IPS-20b (cell line): ENCODE results near the gene NKD2.
"Not testable (repeated sequence)": the region's sequence is repeated elsewhere in the genome, so short reads cannot be mapped to it uniquely, and the experiment has no call there.

Experiments used
- H3K27ac ChIP-seq: one replicate; pipeline ENCODE4 v1.5.1; 2013; ENCODE audit warnings: low read length
- H3K27me3 ChIP-seq: 2 replicates; pipeline ENCODE4 v1.6.1; 2013; ENCODE audit warnings: mild to moderate bottlenecking, low read length, inconsistent platforms; ENCODE audit not compliant: insufficient read depth
- H3K36me3 ChIP-seq: 2 replicates; pipeline ENCODE4 v1.6.1; 2013; ENCODE audit warnings: low read depth, mild to moderate bottlenecking, inconsistent platforms, low read length, moderate library complexity; ENCODE audit not compliant: insufficient read depth
- H3K4me1 ChIP-seq: 2 replicates; pipeline ENCODE4 v1.6.1; 2013; ENCODE audit warnings: mild to moderate bottlenecking, control low read depth, inconsistent platforms, low read length, moderate library complexity; ENCODE audit not compliant: insufficient read depth
- H3K4me3 ChIP-seq: 2 replicates; pipeline ENCODE4 v1.5.1; 2013; ENCODE audit warnings: mild to moderate bottlenecking, low read length, inconsistent platforms
- H3K9ac ChIP-seq: 2 replicates; pipeline ENCODE4 v1.6.1; 2013; ENCODE audit warnings: low read depth, mild to moderate bottlenecking, inconsistent platforms, low read length, moderate library complexity
- H3K9me3 ChIP-seq: 2 replicates; pipeline ENCODE4 v1.6.1; 2013; ENCODE audit warnings: mild to moderate bottlenecking, low read depth, low read length, inconsistent platforms; ENCODE audit not compliant: insufficient read depth

The NKD2 gene

GRCh38 chr5:1017691-1018455, 9.3 kb downstream of the NKD2 start:
- Histone ChIP-seq H3K36me3 (no peaks in the 10 kb centered on the region), H3K4me3 (no peak overlapping the region), H3K9me3 (no peaks in the 10 kb centered on the region), H3K9ac (no peak overlapping the region), H3K4me1 (no peaks in the 10 kb centered on the region), H3K27ac (no peak overlapping the region), H3K27me3 (no peaks in the 10 kb centered on the region)

- no peaks in the 10 kb centered on the region for H3K36me3 ChIP-seq
- H3K27ac ChIP-seq = no peak overlapping the region
- H3K9me3 ChIP-seq = no peaks in the 10 kb centered on the region
- H3K9ac ChIP-seq = no peak overlapping the region
- H3K4me3 ChIP-seq = no peak overlapping the region
- no peaks in the 10 kb centered on the region for H3K27me3 ChIP-seq
- H3K4me1 ChIP-seq = no peaks in the 10 kb centered on the region
These were observed 10.0 kb downstream of the NKD2 start for GRCh38 chr5:1018596-1018995.

GRCh38 chr5:1019001-1019905, 10.7 kb downstream of the NKD2 start:
- no peak overlapping the region for H3K27ac ChIP-seq
- no peaks in the 10 kb centered on the region for H3K36me3 ChIP-seq
- H3K27me3 ChIP-seq = no peaks in the 10 kb centered on the region
- H3K4me1 ChIP-seq = no peaks in the 10 kb centered on the region
- H3K9me3 ChIP-seq = no peaks in the 10 kb centered on the region
- H3K9ac ChIP-seq = no peak overlapping the region
- no peak overlapping the region for H3K4me3 ChIP-seq

GRCh38 chr5:1020452-1020961, 11.9 kb downstream of the NKD2 start:
- H3K27me3 ChIP-seq = no peaks in the 10 kb centered on the region
- H3K4me3 ChIP-seq = no peak overlapping the region

GRCh38 chr5:1021136-1021968, 12.8 kb downstream of the NKD2 start:
- Histone ChIP-seq H3K4me1 (no peaks in the 10 kb centered on the region), H3K9me3 (no peaks in the 10 kb centered on the region), H3K4me3 (no peak overlapping the region), H3K27ac (no peak overlapping the region), H3K9ac (no peak overlapping the region), H3K36me3 (no peaks in the 10 kb centered on the region), H3K27me3 (no peaks in the 10 kb centered on the region)

More at GRCh38 chr5:1020452-1020961, 11.9 kb downstream of the NKD2 start:
- Histone ChIP-seq H3K9ac (no peak overlapping the region), H3K27ac (no peak overlapping the region), H3K4me1 (no peaks in the 10 kb centered on the region), H3K9me3 (no peaks in the 10 kb centered on the region), H3K36me3 (no peaks in the 10 kb centered on the region)

- not testable (repeated sequence) for H3K9ac ChIP-seq
These were observed 13.4 kb downstream of the NKD2 start for GRCh38 chr5:1021969-1022336.

GRCh38 chr5:1026700-1027621, 18.4 kb downstream of the NKD2 start:
- Histone ChIP-seq H3K27me3 (no peaks in the 10 kb centered on the region), H3K9ac (no peak overlapping the region), H3K36me3 (no peaks in the 10 kb centered on the region), H3K4me3 (no peak overlapping the region), H3K4me1 (no peaks in the 10 kb centered on the region), H3K9me3 (no peaks in the 10 kb centered on the region), H3K27ac (no peak overlapping the region)

More at GRCh38 chr5:1021969-1022336, 13.4 kb downstream of the NKD2 start:
- H3K27me3 ChIP-seq, H3K36me3 ChIP-seq, H3K4me1 ChIP-seq, H3K27ac ChIP-seq, H3K4me3 ChIP-seq, H3K9me3 ChIP-seq: not testable (repeated sequence)

- H3K36me3 ChIP-seq = no peaks in the 10 kb centered on the region
- H3K9me3 ChIP-seq = no peaks in the 10 kb centered on the region
- no peaks in the 10 kb centered on the region for H3K4me1 ChIP-seq
- no peak overlapping the region for H3K9ac ChIP-seq
- no peaks in the 10 kb centered on the region for H3K27me3 ChIP-seq
- no peak overlapping the region for H3K4me3 ChIP-seq
- H3K27ac ChIP-seq = no peak overlapping the region
These were observed 19.2 kb downstream of the NKD2 start for GRCh38 chr5:1027631-1028441.

GRCh38 chr5:1028481-1029281, 20.1 kb downstream of the NKD2 start:
- H3K9me3 ChIP-seq = no peaks in the 10 kb centered on the region
- H3K9ac ChIP-seq = no peak overlapping the region
- no peaks in the 10 kb centered on the region for H3K4me1 ChIP-seq
- no peak overlapping the region for H3K4me3 ChIP-seq
- no peaks in the 10 kb centered on the region for H3K36me3 ChIP-seq
- H3K27ac ChIP-seq = no peak overlapping the region
- H3K27me3 ChIP-seq = no peaks in the 10 kb centered on the region
